HEK293 (cell line): ENCODE measurements around the gene DNMT3A.

Experiments used
- CTCF ChIA-PET: fragments of 350-600 bp; formaldehyde crosslinking; extraction: SDS; loops from one replicate; lab custom pipeline; 2021; ENCODE audit warnings: antibody characterized with exemption; lab: Yijun Ruan, JAX
- POLR2A ChIA-PET: fragments of 300-600 bp; formaldehyde crosslinking; extraction: SDS; loops from one replicate; lab custom pipeline; 2020; ENCODE audit warnings: antibody characterized with exemption, inconsistent platforms; lab: Yijun Ruan, JAX
- H3K27ac ChIP-seq: fragments of 200-500 bp; sonication (Bioruptor generic); 2 replicates; pipeline ENCODE4 v1.5.1; 2014; ENCODE audit warnings: low read depth, low read length, control low read depth, inconsistent platforms; ENCODE audit errors: extremely low read depth
- H3K36me3 ChIP-seq, 2 experiments: fragments of 200-500 bp in 1 of 2; sonication (Bioruptor generic) in 1 of 2; 1 replicate in 1 of 2; 2 replicates in 1 of 2; pipeline ENCODE4 v1.5.1; 2014 to 2017; ENCODE audit warnings: inconsistent platforms in 2 of 2, low read length in 2 of 2; ENCODE audit not compliant: control insufficient read depth in 2 of 2, insufficient read depth in 1 of 2
- H3K4me1 ChIP-seq: fragments of 200-500 bp; sonication (Bioruptor generic); 2 replicates; pipeline ENCODE4 v1.5.1; 2014; ENCODE audit warnings: mild to moderate bottlenecking, low read length, inconsistent platforms; ENCODE audit not compliant: control insufficient read depth, insufficient read depth
- H3K4me3 ChIP-seq: 2 replicates; pipeline ENCODE4 v1.5.1; 2011; ENCODE audit warnings: low read depth, mild to moderate bottlenecking, control low read depth, low read length, moderate library complexity
- H3K9me3 ChIP-seq: fragments of 200-500 bp; sonication (Bioruptor generic); 2 replicates; pipeline ENCODE4 v1.5.1; 2014; ENCODE audit warnings: low read depth, low read length, inconsistent platforms; ENCODE audit not compliant: control insufficient read depth, insufficient read depth
- BCL6B ChIP-seq: fragments of 450-650 bp; formaldehyde crosslinking; IDR thresholded peaks from 2 replicates; pipeline ENCODE4 v1.5.1; 2017; ENCODE audit warnings: missing biosample characterization, missing genetic modification characterization
- EGR2 ChIP-seq: fragments of 450-650 bp; formaldehyde crosslinking; IDR thresholded peaks from 2 replicates; pipeline ENCODE4 v1.5.1; 2016; ENCODE audit warnings: low read depth, missing biosample characterization, missing genetic modification characterization
- OVOL3 ChIP-seq: fragments of 450-650 bp; formaldehyde crosslinking; IDR thresholded peaks from 2 replicates; pipeline ENCODE4 v1.5.1; 2016; ENCODE audit warnings: missing biosample characterization, missing genetic modification characterization
- PRDM1 ChIP-seq: fragments of 450-650 bp; formaldehyde crosslinking; IDR thresholded peaks from 2 replicates; pipeline ENCODE4; 2016; ENCODE audit warnings: missing biosample characterization, missing genetic modification characterization
- TCF7L2 ChIP-seq: IDR thresholded peaks from 2 replicates; pipeline ENCODE4 v1.6.1; 2011; ENCODE audit warnings: low read depth, mild to moderate bottlenecking, inconsistent platforms, low read length, moderate library complexity, borderline replicate concordance
- YY1 ChIP-seq: fragments of 450-650 bp; formaldehyde crosslinking; IDR thresholded peaks from 2 replicates; pipeline ENCODE4 v1.5.1; 2018; ENCODE audit warnings: missing biosample characterization, missing genetic modification characterization
- ZBTB1 ChIP-seq: fragments of 450-650 bp; formaldehyde crosslinking; IDR thresholded peaks from 2 replicates; pipeline ENCODE4 v1.5.1; 2016; ENCODE audit warnings: missing biosample characterization, missing genetic modification characterization
- ZBTB6 ChIP-seq: fragments of 450-650 bp; formaldehyde crosslinking; IDR thresholded peaks from 2 replicates; pipeline ENCODE4 v1.5.1; 2017; ENCODE audit warnings: missing biosample characterization, missing genetic modification characterization
- ZFHX2 ChIP-seq: fragments of 450-650 bp; formaldehyde crosslinking; conservative IDR thresholded peaks from 2 replicates; pipeline ENCODE4 v1.5.1; 2016; ENCODE audit warnings: missing biosample characterization, missing genetic modification characterization
- ZNF16 ChIP-seq: fragments of 450-650 bp; formaldehyde crosslinking; IDR thresholded peaks from 2 replicates; pipeline ENCODE4 v1.5.1; 2016; ENCODE audit warnings: low read depth, missing biosample characterization, missing genetic modification characterization
- ZNF175 ChIP-seq: fragments of 450-650 bp; formaldehyde crosslinking; IDR thresholded peaks from 2 replicates; pipeline ENCODE4 v1.5.1; 2016; ENCODE audit warnings: missing biosample characterization, missing genetic modification characterization
- ZNF37A ChIP-seq: fragments of 450-650 bp; IDR thresholded peaks from 2 replicates; pipeline ENCODE4 v1.5.1; 2018; ENCODE audit warnings: missing biosample characterization, missing genetic modification characterization
- ZNF416 ChIP-seq: fragments of 450-650 bp; formaldehyde crosslinking; IDR thresholded peaks from 2 replicates; pipeline ENCODE4 v1.5.1; 2016; ENCODE audit warnings: missing biosample characterization, missing genetic modification characterization
- ZNF529 ChIP-seq: fragments of 450-650 bp; formaldehyde crosslinking; IDR thresholded peaks from 2 replicates; pipeline ENCODE4 v1.5.1; 2017; ENCODE audit warnings: missing genetic modification characterization, missing biosample characterization; ENCODE audit not compliant: insufficient replicate concordance
- ZNF555 ChIP-seq: fragments of 450-650 bp; formaldehyde crosslinking; conservative IDR thresholded peaks from 2 replicates; pipeline ENCODE4 v1.5.1; 2017; ENCODE audit warnings: missing biosample characterization, mild to moderate bottlenecking, missing genetic modification characterization, inconsistent platforms
- ZNF585B ChIP-seq: fragments of 450-650 bp; formaldehyde crosslinking; IDR thresholded peaks from 2 replicates; pipeline ENCODE4 v1.5.1; 2016; ENCODE audit warnings: missing biosample characterization, missing genetic modification characterization
- ZNF596 ChIP-seq: fragments of 450-650 bp; IDR thresholded peaks from 2 replicates; pipeline ENCODE4 v1.5.0; 2018; ENCODE audit warnings: missing biosample characterization, mild to moderate bottlenecking, missing genetic modification characterization, moderate library complexity
- ZNF639 ChIP-seq: fragments of 450-650 bp; formaldehyde crosslinking; IDR thresholded peaks from 2 replicates; pipeline ENCODE4 v1.5.1; 2016; ENCODE audit warnings: missing biosample characterization, missing genetic modification characterization
- ZNF654 ChIP-seq: fragments of 450-650 bp; formaldehyde crosslinking; IDR thresholded peaks from 2 replicates; pipeline ENCODE4 v1.5.1; 2016; ENCODE audit warnings: low read depth, missing biosample characterization, missing genetic modification characterization
- ZNF658 ChIP-seq: fragments of 450-650 bp; formaldehyde crosslinking; IDR thresholded peaks from 2 replicates; pipeline ENCODE4; 2016; ENCODE audit warnings: missing biosample characterization, missing genetic modification characterization
- ZSCAN30 ChIP-seq: fragments of 450-650 bp; IDR thresholded peaks from 2 replicates; pipeline ENCODE4 v1.5.1; 2018; ENCODE audit warnings: missing biosample characterization, mild to moderate bottlenecking, missing genetic modification characterization, moderate library complexity

DNMT3A gene

GRCh38 chr2:25246558-25247290, 95.0 kb downstream of the DNMT3A start:
- POLR2A ChIA-PET, result no interaction called here
- CTCF ChIA-PET, result no interaction called here
- no peak overlapping the region for H3K4me3 ChIP-seq
- no peaks in the 10 kb centered on the region for H3K4me1 ChIP-seq
- H3K36me3 ChIP-seq, result peaks cover 0 to 58% of the 10 kb centered on the region in 2 experiments; a peak in 2 of 3 replicates
- H3K27ac ChIP-seq, result no peak overlapping the region
- H3K9me3 ChIP-seq, result no peaks in the 10 kb centered on the region
- TF ChIP-seq OVOL3 (tag by site-specific recombination) (no peak), YY1 (tag by site-specific recombination) (no peak), ZSCAN30 (tag by site-specific recombination) (no peak)

- H3K4me3 ChIP-seq, result no peak overlapping the region
- no peaks in the 10 kb centered on the region for H3K4me1 ChIP-seq
- no peak overlapping the region for H3K27ac ChIP-seq
- ChIA-PET POLR2A (no interaction called here), CTCF (no interaction called here)
- H3K36me3 ChIP-seq, result peaks cover 0 to 65% of the 10 kb centered on the region in 2 experiments; a peak in 2 of 3 replicates
- TF ChIP-seq BCL6B (tag by site-specific recombination), result no peak
- TF ChIP-seq ZNF37A (tag by site-specific recombination), result no peak
- TF ChIP-seq ZNF639 (tag by site-specific recombination), result no peak
- no peak for TF ChIP-seq ZNF654
- no peak for TF ChIP-seq ZNF585B (tag by site-specific recombination)
- TF ChIP-seq ZNF16 (tag by site-specific recombination), result no peak
- no peak for TF ChIP-seq ZBTB1 (tag by site-specific recombination)
- no peak for TF ChIP-seq ZNF416 (tag by site-specific recombination)
- TF ChIP-seq OVOL3 (tag by site-specific recombination), result no peak
- TF ChIP-seq TCF7L2, result no peak
- TF ChIP-seq ZNF529, result no peak
- TF ChIP-seq ZFHX2 (tag by site-specific recombination), result peak; percentile 25; the same call in 1 of the 2 replicates
- peak; percentile 69 for TF ChIP-seq EGR2 (tag by site-specific recombination)
- TF ChIP-seq ZNF658 (tag by site-specific recombination), result no peak
- H3K9me3 ChIP-seq, result no peaks in the 10 kb centered on the region
These were observed 95.7 kb downstream of the DNMT3A start for GRCh38 chr2:25246001-25246400.

GRCh38 chr2:25245141-25245540, 96.6 kb downstream of the DNMT3A start:
- Histone ChIP-seq H3K4me1 (no peaks in the 10 kb centered on the region), H3K4me3 (no peak overlapping the region), H3K27ac (no peak overlapping the region), H3K36me3 (peaks cover 3 to 74% of the 10 kb centered on the region in 2 experiments), H3K9me3 (no peaks in the 10 kb centered on the region)
- POLR2A ChIA-PET, result no interaction called here
- TF ChIP-seq ZBTB6 (tag by site-specific recombination) (no peak), ZNF596 (tag by site-specific recombination) (no peak), ZNF555 (no peak), PRDM1 (tag by site-specific recombination) (no peak), ZNF175 (no peak)
- CTCF ChIA-PET, result interaction anchor here (0.5 kb wide), 1 partner anchor 48 kb away, joined by 3 read pairs; no protein-coding TSS in a partner anchor
